ENCODE data around the gene CDH20.

The CDH20 gene

GRCh38 chr18:61448316-61448715 lies 115.1 kb downstream of the CDH20 start:
- no peaks in the 10 kb centered on the region for H3K27me3 ChIP-seq (ENCODE audit: insufficient read depth, low read depth, severe bottlenecking)
- TF ChIP-seq CTCF (IDR thresholded peaks at IDR 0.05; ENCODE audit: low read depth, low read length), result no peak
- no peak overlapping the region for H3K27ac ChIP-seq
- no peak overlapping the region for H3K4me3 ChIP-seq (ENCODE audit: low read depth, low read length)
- no peaks in the 10 kb centered on the region for H3K9me3 ChIP-seq (ENCODE audit: severe bottlenecking)
- no peak for DNase-seq
- H3K36me3 ChIP-seq, result no peaks in the 10 kb centered on the region

GRCh38 chr18:61459896-61460648 lies 126.8 kb downstream of the CDH20 start:
- no peak for DNase-seq
- TF ChIP-seq CTCF (IDR thresholded peaks at IDR 0.05; ENCODE audit: low read depth, low read length), result no peak
- no peaks in the 10 kb centered on the region for H3K36me3 ChIP-seq
- no peaks in the 10 kb centered on the region for H3K9me3 ChIP-seq (ENCODE audit: severe bottlenecking)
- H3K4me3 ChIP-seq (ENCODE audit: low read depth, low read length), result no peak overlapping the region
- H3K27ac ChIP-seq, result no peak overlapping the region
- H3K27me3 ChIP-seq (ENCODE audit: insufficient read depth, low read depth, severe bottlenecking), result no peaks in the 10 kb centered on the region

GRCh38 chr18:61464551-61465142 lies 131.4 kb downstream of the CDH20 start:
- Histone ChIP-seq H3K27me3 (ENCODE audit: insufficient read depth, low read depth, severe bottlenecking) (no peaks in the 10 kb centered on the region), H3K27ac (no peak overlapping the region), H3K36me3 (no peaks in the 10 kb centered on the region), H3K9me3 (ENCODE audit: severe bottlenecking) (no peaks in the 10 kb centered on the region), H3K4me3 (ENCODE audit: low read depth, low read length) (no peak overlapping the region)
- no peak for DNase-seq
- no peak for TF ChIP-seq CTCF (IDR thresholded peaks at IDR 0.05; ENCODE audit: low read depth, low read length)

GRCh38 chr18:61466736-61467135 lies 133.5 kb downstream of the CDH20 start:
- Histone ChIP-seq H3K36me3 (no peaks in the 10 kb centered on the region), H3K9me3 (ENCODE audit: severe bottlenecking) (no peaks in the 10 kb centered on the region), H3K27ac (no peak overlapping the region), H3K4me3 (ENCODE audit: low read depth, low read length) (no peak overlapping the region), H3K27me3 (ENCODE audit: insufficient read depth, low read depth, severe bottlenecking) (no peaks in the 10 kb centered on the region)
- DNase-seq, result no peak
- TF ChIP-seq CTCF (IDR thresholded peaks at IDR 0.05; ENCODE audit: low read depth, low read length), result no peak

GRCh38 chr18:61470031-61470674 lies 136.9 kb downstream of the CDH20 start:
- no peak for TF ChIP-seq CTCF (IDR thresholded peaks at IDR 0.05; ENCODE audit: low read depth, low read length)
- Histone ChIP-seq H3K9me3 (ENCODE audit: severe bottlenecking) (no peaks in the 10 kb centered on the region), H3K4me3 (ENCODE audit: low read depth, low read length) (no peak overlapping the region), H3K27ac (no peak overlapping the region), H3K36me3 (no peaks in the 10 kb centered on the region), H3K27me3 (ENCODE audit: insufficient read depth, low read depth, severe bottlenecking) (no peaks in the 10 kb centered on the region)
- no peak for DNase-seq
